ENCODE measurements around the gene TMEM14B. TPM values are rescaled to one million over a fixed set of nuclear protein-coding genes. Genes with fewer than 3 reads are reported as not detected.
"Not testable (repeated sequence)": the region's sequence is repeated elsewhere in the genome, so short reads cannot be mapped to it uniquely, and the experiment has no call there.

Gene TMEM14B
- total RNA-seq, 1 donor from 2014 or later: 61.0 TPM

GRCh38 chr6:10740061-10740460 lies 7.5 kb upstream of the TMEM14B start:
- H3K27me3 ChIP-seq (ENCODE audit: low read depth): no peaks in the 10 kb centered on the region
- H3K27ac ChIP-seq: no peak overlapping the region
- no peak for TF ChIP-seq CTCF (IDR thresholded peaks at IDR 0.05)
- no peaks in the 10 kb centered on the region for H3K9me3 ChIP-seq
- no peak for ATAC-seq
- peaks cover 9% of the 10 kb centered on the region for H3K36me3 ChIP-seq
- no peaks in the 10 kb centered on the region for H3K4me1 ChIP-seq
- H3K4me3 ChIP-seq: no peak overlapping the region
- intact Hi-C loops (cut with DNase I): no loop called here
- DNase-seq: no peak

GRCh38 chr6:10741643-10742042 lies 6.0 kb upstream of the TMEM14B start:
- H3K36me3 ChIP-seq; H3K4me3 ChIP-seq; H3K27me3 ChIP-seq (ENCODE audit: low read depth); H3K9me3 ChIP-seq; DNase-seq; H3K4me1 ChIP-seq; ATAC-seq; intact Hi-C loops (cut with DNase I); H3K27ac ChIP-seq: not testable (repeated sequence)

- Histone ChIP-seq H3K9me3 (no peaks in the 10 kb centered on the region), H3K36me3 (peaks cover 9% of the 10 kb centered on the region), H3K4me3 (no peak overlapping the region), H3K27ac (no peak overlapping the region), H3K27me3 (ENCODE audit: low read depth) (no peaks in the 10 kb centered on the region), H3K4me1 (peaks cover 7% of the 10 kb centered on the region)
- intact Hi-C loops (cut with DNase I): no loop called here
- DNase-seq (no peak), ATAC-seq (no peak)
- no peak for TF ChIP-seq CTCF (IDR thresholded peaks at IDR 0.05)
These were observed 5.4 kb upstream of the TMEM14B start for GRCh38 chr6:10742251-10742650.

- ATAC-seq (no peak), DNase-seq (no peak)
- H3K27me3 ChIP-seq (ENCODE audit: low read depth): no peaks in the 10 kb centered on the region
- H3K9me3 ChIP-seq: no peaks in the 10 kb centered on the region
- H3K27ac ChIP-seq: no peak overlapping the region
- H3K4me3 ChIP-seq: no peak overlapping the region
- peaks cover 10% of the 10 kb centered on the region for H3K4me1 ChIP-seq
- TF ChIP-seq CTCF (IDR thresholded peaks at IDR 0.05): no peak
- H3K36me3 ChIP-seq: peaks cover 9% of the 10 kb centered on the region
- intact Hi-C loops (cut with DNase I): no loop called here
These were observed 4.1 kb upstream of the TMEM14B start for GRCh38 chr6:10743515-10743914.

GRCh38 chr6:10745116-10745515 lies 2.5 kb upstream of the TMEM14B start:
- no peak overlapping the region for H3K4me3 ChIP-seq
- peaks cover 25% of the 10 kb centered on the region for H3K4me1 ChIP-seq
- H3K27ac ChIP-seq: no peak overlapping the region
- intact Hi-C loops (cut with DNase I): no loop called here
- H3K27me3 ChIP-seq (ENCODE audit: low read depth): no peaks in the 10 kb centered on the region
- H3K9me3 ChIP-seq: no peaks in the 10 kb centered on the region
- ATAC-seq (no peak), DNase-seq (no peak)
- H3K36me3 ChIP-seq: peaks cover 14% of the 10 kb centered on the region
- no peak for TF ChIP-seq CTCF (IDR thresholded peaks at IDR 0.05)

GRCh38 chr6:10746915-10747250 lies 722 bp upstream of the TMEM14B start:
- peaks cover 28% of the 10 kb centered on the region for H3K36me3 ChIP-seq
- TF ChIP-seq CTCF (IDR thresholded peaks at IDR 0.05): no peak
- H3K27ac ChIP-seq: peak overlapping the region; percentile 88
- intact Hi-C loops (cut with DNase I): no loop called here
- H3K9me3 ChIP-seq: no peaks in the 10 kb centered on the region
- peaks cover 25% of the 10 kb centered on the region for H3K4me1 ChIP-seq
- H3K27me3 ChIP-seq (ENCODE audit: low read depth): no peaks in the 10 kb centered on the region
- ATAC-seq (no peak), DNase-seq (no peak)
- peak overlapping the region; percentile 77 for H3K4me3 ChIP-seq
